Activated T-cell treated with anti-CD3 and anti-CD28 coated beads for 24 hours (primary cell): ENCODE results near the gene STON1.
"Not testable (repeated sequence)": the region's sequence is repeated elsewhere in the genome, so short reads cannot be mapped to it uniquely, and the experiment has no call there.

ENCODE experiments used
- DNase-seq: peaks from one replicate; pipeline ENCODE4 v3.0.0-alpha.2; 2020; ENCODE audit warnings: low read depth

STON1 gene

DNA sequence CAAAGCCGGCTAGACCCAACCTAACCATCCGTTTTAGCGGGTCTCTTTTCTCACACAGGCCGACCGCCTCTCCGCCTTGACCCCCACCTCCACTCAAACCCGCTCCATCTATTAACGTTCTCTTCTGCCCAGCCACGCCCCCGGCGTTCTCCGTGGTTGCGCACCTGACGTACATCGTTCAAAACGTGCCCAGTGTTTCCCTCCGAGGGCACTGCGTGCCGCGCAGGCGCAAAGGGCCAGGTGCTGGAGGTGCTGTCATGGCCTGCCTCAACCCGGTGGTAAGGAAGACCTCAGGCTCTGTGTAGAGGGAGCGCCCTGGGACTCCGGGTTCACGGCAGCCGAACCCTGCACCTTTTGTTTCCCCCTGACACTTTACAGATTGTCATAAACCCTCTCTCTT, 87.7 kb downstream of the STON1 start, which contains the start of gene GTF2A1L:
Gene GTF2A1L, plus strand, starts transcription at position 239 of the 400 bp plus-strand sequence. Its CDS starts 19 bp downstream, at position 258.
- no peak for DNase-seq

DNA sequence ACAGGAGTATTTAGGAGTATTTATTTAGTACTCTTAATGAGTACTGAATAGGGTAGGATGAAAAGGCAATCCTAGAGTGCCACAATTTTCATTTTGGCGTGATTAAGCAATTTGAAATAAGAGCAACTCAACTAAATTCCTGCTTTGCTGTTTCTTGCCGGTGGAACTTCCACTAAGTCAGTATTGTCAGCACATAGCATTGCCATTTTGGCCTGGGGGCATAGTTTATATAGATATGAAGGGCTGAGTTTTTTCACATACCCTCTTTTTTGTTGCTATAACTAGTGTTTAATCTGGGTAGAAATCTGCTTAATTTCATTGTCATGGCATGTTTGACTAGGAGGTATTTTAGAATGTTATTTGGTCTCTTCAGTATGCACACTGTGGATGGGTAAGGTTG, 89.6 kb downstream of the STON1 start:
- DNase-seq, result no peak

DNA sequence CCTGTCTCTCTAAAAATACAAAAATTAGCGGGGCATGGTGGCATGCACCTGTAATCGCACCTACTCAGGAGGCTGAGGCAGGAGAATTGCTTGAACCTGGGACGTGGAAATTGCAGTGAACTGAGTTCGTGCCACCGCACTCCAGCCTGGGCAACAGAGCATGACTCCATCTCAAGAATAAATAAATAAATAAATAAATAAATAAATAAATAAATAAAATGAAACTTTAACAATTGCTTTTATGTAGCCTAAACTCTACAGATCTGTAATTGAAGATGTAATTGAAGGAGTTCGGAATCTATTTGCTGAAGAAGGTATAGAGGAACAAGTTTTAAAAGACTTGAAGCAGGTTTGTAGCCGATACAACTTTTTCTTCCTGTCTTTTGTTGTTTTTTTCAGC, 90.7 kb downstream of the STON1 start:
- no peak for DNase-seq

DNA sequence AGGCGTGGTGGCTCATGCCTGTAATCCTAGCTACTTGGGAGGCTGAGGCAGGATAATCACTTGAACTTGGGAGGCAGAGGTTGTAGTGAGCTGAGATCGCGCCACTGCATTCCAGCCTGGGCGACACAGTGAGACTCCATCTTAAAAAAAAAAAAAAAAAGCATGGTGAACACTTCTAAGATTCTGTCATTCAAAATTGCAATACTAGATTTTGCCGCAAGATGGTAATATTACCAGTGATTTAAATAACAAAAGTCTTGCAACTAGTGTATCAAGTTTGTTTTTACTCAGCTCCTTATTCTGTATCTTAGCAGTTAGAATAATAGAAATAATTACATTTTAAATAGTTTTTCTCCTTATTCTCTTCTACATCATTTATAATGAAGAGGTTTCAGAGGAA, 92.7 kb downstream of the STON1 start:
- not testable (repeated sequence) for DNase-seq

DNA sequence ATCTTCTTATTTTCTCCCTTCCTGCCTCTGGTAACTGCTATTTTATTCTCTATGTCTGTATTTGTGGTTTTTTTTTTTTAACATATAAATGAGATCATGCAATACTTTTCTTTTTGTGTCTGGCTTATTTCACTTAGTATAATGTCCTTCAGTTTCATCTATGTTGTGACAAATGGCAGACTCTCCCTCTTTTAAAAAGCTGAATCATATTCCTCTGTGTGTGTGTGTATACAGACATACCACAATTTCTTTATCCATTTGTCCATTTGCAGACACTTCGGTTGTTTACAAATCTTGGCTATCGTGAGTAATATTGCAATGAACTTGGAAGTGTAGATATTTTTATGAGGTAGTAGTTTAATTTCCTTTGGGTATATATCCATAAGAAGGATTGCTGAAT, 94.7 kb downstream of the STON1 start:
- no peak for DNase-seq

DNA sequence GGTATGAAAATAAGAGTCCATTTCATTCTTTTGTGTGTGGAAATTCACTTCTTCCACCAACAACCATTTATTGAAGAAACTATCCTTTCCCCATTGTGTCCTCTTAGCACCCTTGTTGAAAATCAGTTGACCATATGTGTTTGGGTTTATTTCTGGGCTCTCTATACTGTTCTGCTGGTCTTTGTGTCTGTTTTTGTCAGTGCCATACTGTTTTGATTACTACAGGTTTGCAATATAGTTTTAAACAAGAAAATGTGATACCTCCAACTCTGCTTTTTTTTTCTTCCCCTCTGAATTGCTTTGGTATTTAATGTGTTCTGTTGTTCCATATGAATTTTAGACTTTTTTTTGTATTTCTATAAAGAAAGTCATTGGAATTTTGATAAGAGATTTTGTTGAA, 96.1 kb downstream of the STON1 start:
- DNase-seq, result no peak

DNA sequence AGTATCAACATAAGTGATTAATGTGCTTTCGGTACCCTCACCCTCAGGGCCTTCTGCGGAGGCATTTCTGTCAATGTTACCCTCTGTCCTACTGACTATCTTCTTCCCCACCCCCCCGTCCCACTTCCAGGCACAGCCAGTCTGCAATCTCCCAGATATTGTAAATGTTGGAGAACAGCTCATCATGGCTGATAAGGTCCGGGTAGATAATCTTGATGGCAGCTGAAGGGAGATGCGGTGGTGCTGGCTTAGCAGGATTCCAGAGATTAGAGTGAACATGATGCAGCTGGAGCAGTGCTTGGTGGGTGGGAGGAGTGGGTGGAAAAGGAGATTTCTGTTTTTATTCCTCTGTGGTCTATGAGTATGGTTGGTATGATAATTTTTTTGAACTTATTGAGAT, 103.2 kb downstream of the STON1 start:
- DNase-seq, result no peak

DNA sequence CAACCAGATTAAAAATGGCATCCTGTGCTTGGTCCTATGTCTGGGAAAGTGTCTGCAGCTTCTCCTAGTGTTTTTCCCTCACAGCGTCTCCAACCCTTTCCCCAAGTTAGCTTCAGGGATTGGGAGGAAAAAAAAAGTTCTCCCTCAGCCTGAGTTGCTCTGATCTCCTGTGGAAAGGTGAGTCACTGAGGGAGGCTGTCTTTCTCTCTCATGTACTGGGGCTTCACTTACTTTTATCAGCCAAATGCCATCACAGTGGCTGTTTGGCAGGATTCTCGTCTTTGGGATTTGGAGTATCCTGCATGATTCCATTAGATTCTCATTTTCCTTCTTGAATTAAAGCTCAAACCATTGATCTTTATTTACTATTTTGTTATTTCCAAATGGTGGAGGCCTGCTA, 105.8 kb downstream of the STON1 start:
- DNase-seq, result no peak

DNA sequence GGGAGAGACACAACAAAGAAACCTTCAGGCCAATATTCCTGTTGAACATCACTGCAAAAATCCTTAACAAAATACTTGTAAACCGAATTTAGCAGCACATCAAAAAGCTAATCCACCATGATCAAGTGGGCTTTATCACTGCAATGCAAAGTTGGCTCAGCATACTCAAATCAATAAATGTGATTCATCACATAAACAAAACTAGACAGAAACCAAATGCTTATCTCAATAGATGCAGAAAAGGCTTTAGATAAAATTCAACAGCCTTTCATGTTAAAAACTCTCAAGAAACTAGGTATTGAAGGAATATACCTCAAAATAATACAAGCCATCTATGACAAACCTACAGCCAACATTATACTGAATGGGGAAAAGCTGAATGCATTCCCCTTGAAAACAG, 108.3 kb downstream of the STON1 start:
- DNase-seq, result no peak
